ENCODE measurements around the gene FN3KRP.

Gene FN3KRP

GRCh38 chr17:82716203-82717010 is at the start of gene FN3KRP:
FN3KRP (plus strand) TSS chr17:82716706; CDS start chr17:82716756, 50 bp downstream.
- DNase-seq (ENCODE audit: low read depth): peak; percentile 91

DNA sequence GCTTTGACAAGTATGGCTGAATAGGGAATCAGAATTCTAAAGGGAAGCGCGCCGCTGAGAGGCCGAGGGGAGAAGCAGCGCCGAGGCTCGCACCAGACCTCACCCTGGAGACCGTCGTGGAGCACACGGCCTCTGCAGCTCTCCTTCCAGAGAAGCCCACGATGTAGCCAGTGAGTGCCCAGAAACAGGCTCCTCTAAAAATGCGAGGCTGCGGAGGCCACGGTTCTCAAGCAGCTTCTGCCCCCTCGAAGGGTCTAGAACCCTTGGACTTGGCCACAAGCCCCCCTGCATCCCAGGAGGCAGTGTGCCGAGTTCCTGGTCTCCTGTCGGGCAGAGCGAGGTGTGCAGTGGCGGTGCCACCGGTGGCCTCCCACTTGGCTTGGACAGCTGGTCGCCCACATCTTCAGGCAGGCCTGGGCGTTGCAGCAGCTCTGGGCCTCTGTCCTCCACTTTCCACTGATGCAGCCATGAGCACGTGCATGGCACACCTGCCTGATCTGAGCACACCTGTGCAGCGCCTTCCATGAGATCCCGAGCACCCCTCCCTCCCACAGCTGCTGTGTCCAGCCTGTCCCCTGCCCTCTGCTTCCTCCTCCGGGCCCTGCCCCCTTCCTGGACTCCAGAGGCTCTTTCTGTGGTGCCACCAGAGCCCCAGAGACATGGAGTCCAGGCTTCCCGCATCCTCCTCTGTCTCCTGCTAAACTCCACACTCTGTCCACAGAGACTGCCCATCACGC is 49.4 kb upstream of the FN3KRP start:
- DNase-seq (ENCODE audit: low read depth): no peak

DNA sequence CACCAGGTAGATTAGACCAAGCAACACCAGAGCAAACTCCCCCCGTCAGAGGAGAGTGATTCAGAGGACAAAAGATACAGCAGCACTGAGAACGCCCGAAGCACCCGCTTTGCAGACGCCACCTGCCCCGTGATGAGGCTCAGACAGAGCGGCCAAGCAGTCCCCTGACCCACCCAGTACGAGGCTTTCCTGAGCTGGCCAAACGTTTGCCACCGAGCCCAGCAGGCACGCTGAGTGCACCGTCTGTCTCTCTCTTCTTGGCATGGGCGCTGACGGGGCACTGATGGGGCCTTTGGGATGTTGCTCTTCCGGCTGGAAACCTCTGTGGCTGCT is 48.9 kb upstream of the FN3KRP start:
- no peak for DNase-seq (ENCODE audit: low read depth)

GRCh38 chr17:82668024-82668630 is 48.4 kb upstream of the FN3KRP start:
- DNase-seq (ENCODE audit: low read depth): no peak

GRCh38 chr17:82668631-82669099 is 47.8 kb upstream of the FN3KRP start:
- DNase-seq (ENCODE audit: low read depth): peak; percentile 78

DNA sequence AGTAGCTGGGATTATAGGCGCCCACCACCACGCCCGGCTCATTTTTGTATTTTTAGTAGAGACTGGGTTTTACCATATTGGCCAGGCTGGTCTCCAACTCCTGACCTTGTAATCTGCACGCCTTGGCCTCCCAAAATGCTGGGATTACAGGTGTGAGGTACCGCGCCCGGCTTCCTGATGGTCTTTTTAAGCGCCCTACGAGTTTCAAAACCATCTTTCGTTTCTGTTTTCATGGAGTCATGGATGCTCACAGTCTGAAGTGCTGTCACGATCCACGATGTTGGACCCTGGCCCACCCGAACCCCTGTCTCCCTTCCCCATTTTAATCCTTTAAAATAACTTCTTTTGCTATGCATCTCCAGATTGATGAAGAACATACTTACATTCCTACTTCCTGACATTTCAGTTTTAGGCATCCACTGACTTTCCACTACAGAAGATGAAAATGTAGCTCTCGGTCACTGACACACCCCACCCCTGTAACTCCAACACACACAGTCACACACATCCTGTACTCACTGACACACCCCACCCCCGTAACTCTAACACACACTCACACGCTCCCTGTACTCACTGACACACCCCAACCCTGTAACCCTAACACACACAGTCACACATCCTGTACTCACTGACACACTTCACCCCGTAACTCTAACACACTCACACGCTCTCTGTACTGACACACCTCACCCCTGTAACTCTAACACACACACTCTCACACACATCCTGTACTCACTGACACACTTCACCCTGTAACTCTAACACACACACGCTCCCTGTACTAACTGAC is 45.6 kb upstream of the FN3KRP start:
- no peak for DNase-seq (ENCODE audit: low read depth)

- DNase-seq (ENCODE audit: low read depth): no peak
Measured at GRCh38 chr17:82674656-82675475, 41.6 kb upstream of the FN3KRP start.

DNA sequence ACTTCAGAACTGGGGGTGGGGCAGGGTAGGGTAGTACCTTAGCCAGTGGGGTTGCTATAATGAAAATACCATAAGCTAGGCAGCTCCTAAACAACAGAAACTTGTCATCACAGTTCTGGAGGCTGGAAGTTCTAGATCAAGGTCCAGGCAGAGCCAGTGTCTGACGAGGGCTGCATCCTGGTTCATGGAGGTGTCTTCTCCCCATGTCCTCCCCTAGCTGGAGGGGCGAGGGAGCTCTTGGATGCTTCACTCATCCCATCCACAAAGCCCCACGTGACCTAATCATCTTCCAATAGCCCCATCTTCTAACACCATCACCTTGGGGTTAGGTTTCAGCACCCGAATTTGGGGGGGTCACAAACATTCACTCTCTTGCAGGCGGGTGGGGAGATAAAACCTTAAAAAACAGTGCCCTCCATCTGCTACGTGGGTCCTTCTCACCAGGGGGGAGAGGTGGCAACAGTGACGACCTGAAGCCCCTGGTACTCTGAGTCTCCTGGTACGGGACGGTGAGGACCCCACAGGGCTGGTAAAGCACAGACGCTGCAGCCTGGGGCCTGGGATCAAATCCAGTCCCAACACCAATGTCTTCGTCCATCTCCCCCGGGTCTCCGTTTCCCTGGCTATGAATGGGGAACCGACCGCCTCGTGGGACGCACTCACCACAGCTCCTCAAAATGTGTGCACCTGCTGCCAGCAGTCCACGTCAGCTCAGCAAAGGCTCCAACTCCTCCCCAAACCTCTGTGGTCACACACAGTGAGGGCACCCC is 40.8 kb upstream of the FN3KRP start:
- DNase-seq (ENCODE audit: low read depth): no peak

GRCh38 chr17:82677353-82677925 is 39.1 kb upstream of the FN3KRP start:
- no peak for DNase-seq (ENCODE audit: low read depth)

DNA sequence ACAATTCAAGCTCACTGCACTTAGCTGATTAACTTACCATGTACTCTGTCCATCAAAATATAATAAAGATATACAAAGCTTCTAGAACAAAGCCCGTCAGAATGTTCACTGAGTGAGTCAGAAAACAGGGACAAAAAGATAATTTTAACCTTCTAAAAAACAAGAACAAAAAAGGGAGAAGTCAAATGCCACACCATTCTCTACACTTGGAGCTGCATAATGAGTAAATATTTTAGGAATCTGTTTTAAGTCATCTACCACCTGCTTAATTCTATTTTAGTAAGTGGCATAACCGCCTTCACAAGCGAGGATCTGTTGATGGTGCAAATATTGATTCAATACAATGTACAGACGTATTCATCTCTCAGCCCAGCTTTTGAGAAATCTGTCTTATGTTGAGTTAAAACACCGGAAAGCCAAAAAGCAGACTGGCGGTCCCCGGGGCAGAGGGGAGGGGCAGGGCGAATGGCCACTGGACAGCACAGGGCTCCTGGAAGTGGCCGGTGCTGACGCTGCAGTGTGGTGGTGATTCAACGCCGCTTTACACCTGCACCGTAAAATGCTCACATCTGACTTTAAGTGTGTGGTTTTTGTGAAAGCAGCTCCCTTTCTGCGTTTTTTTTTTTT is 38.1 kb upstream of the FN3KRP start:
- DNase-seq (ENCODE audit: low read depth): no peak

- DNase-seq (ENCODE audit: low read depth): no peak
Measured at GRCh38 chr17:82679586-82680465, 36.7 kb upstream of the FN3KRP start.

DNA sequence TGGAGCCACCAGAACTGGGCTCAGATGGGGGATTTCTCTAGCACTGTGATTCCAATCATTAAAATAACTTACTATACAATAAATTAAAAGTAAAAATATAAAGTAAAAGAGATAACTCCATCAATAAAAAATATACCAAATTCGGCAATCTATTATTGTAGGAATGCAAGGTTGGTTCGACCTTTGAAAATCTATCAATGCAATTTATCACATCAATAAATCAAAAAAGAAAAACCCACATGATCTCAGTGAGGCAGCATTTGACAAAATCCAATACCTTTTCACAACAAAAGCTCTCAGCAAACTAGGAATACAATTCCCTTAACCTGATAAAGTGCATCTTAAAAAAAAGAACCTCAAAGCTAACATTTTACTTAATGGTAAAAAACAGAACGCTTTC is 35.0 kb upstream of the FN3KRP start:
- no peak for DNase-seq (ENCODE audit: low read depth)

- no peak for DNase-seq (ENCODE audit: low read depth)
Measured at GRCh38 chr17:82683534-82683933, 33.0 kb upstream of the FN3KRP start.

- DNase-seq (ENCODE audit: low read depth): no peak
Measured at GRCh38 chr17:82684228-82684841, 32.2 kb upstream of the FN3KRP start.

GRCh38 chr17:82685291-82685690 is 31.2 kb upstream of the FN3KRP start:
- DNase-seq (ENCODE audit: low read depth): no peak

DNA sequence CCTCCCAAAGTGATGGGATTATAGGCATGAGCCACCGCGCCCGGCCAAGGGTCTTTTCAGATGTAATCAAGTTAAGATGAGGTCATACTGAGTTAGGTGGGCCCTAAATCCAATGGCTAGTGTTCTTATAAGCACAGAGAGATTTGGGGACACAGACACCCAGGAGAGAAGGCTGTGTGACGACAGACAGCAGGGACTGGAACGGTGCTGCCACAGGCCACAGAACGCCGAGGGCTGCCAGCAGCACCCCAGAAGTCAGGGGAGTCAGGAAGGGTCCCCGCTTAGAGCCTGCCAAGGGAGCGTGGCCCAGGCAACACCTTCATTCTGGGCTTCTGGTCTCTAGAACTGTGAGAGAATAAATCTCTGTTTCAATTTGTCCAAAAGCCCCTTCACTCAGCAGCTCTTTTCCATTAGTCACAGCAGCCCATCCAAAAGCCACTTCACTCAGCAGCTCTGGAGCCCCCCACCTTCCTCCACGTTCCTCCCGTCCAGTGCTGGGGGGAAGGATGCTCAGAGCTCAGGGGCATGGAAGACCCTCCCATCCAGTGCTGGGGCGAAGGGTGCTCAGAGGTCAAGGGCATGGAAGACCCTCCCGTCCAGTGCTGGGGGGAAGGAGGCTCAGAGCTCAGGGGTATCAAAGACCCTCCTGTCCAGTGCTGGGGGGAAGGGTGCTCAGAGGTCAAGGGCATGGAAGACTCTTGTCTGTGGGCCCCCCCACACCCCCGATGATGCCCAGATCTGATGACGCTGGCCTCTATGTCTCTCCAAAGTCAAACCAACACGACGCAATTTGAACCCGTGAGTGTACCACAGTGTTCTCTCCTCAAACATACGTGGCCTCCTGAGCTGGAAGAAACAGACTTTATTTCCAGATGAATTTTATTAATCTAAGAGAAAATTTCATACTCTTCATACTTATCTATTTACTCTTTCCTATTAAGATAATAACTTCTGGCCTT is 29.9 kb upstream of the FN3KRP start:
- DNase-seq (ENCODE audit: low read depth): no peak

GRCh38 chr17:82687375-82687861 is 29.1 kb upstream of the FN3KRP start:
- no peak for DNase-seq (ENCODE audit: low read depth)

Data from EH (cell line).